ENCODE data around the gene KCNH2.
A peak's percentile ranks its signal among the peaks of the same experiment; 100 is the strongest.
"Not testable (repeated sequence)": the region's sequence is repeated elsewhere in the genome, so short reads cannot be mapped to it uniquely, and the experiment has no call there.

The KCNH2 gene

GRCh38 chr7:151011616-151012015 is 33.5 kb upstream of the KCNH2 start:
- not testable (repeated sequence) for DNase-seq (ENCODE audit: low read depth)

GRCh38 chr7:151011097-151011409 is 32.9 kb upstream of the KCNH2 start:
- DNase-seq (ENCODE audit: low read depth): no peak

DNA sequence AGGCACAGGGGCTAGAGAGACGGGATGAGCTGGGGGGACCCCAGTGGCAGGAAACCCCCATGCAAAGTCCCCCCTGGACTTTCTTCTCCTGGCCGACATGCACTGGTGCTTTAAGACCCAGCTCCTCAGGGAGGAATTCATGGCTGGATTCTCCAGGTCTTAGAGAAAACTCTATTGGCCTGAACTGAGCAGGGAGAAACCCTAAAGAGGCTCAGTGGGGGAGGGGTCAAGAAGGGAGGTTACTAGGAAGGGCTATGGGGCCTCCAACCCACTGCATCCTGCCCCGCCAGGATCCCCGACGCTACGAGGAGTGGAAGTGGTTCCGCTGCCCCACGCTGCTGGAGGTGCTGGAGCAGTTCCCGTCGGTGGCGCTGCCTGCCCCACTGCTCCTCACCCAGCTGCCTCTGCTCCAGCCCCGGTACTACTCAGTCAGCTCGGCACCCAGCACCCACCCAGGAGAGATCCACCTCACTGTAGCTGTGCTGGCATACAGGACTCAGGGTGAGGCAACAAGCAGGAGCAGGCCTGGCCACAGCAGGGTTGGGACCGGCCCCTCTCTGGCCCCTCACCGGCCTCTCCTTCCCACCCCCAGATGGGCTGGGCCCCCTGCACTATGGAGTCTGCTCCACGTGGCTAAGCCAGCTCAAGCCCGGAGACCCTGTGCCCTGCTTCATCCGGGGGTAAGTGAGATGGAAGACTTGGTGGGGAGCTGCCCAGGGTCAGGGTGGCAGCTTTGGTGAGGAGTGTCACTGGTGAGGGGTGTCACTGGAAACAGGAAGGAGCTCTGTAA is 32.4 kb upstream of the KCNH2 start:
- DNase-seq (ENCODE audit: low read depth): peak; percentile 31

DNA sequence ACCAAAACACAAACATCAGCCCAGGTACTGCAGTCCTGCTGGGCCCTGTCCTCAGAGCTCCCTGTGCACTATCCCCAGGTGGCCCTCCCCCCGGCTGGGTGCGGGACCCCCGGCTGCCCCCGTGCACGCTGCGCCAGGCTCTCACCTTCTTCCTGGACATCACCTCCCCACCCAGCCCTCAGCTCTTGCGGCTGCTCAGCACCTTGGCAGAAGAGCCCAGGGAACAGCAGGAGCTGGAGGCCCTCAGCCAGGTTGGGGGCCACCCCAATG is 31.9 kb upstream of the KCNH2 start:
- no peak for DNase-seq (ENCODE audit: low read depth)

DNA sequence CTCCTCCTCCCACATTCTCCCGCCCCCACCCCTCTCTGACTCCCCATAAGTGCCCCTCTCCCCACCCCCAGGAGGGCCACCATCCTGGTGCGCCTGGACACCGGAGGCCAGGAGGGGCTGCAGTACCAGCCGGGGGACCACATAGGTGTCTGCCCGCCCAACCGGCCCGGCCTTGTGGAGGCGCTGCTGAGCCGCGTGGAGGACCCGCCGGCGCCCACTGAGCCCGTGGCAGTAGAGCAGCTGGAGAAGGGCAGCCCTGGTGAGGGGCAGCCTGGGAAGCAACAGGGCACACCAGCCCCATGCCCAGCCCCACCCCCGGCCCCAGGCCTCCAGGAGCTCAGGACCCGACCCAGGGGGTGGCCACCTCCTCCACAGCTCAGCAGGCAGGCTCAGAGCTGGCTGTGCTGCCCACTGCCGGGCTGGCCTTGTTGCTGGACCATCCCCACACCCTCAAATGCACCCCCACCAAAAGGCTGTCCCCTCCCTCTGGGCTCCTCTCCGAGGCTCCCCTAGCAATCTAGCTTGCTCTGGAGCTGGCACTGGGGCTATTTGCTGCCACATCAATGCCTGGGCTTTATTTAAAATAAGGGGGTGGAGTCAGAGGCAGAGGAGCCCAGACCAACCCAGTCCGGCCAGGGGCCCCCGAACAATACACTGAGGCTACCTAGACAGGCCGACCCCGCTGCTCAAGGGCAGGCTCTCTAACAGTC is 31.4 kb upstream of the KCNH2 start:
- DNase-seq (ENCODE audit: low read depth): no peak

DNA sequence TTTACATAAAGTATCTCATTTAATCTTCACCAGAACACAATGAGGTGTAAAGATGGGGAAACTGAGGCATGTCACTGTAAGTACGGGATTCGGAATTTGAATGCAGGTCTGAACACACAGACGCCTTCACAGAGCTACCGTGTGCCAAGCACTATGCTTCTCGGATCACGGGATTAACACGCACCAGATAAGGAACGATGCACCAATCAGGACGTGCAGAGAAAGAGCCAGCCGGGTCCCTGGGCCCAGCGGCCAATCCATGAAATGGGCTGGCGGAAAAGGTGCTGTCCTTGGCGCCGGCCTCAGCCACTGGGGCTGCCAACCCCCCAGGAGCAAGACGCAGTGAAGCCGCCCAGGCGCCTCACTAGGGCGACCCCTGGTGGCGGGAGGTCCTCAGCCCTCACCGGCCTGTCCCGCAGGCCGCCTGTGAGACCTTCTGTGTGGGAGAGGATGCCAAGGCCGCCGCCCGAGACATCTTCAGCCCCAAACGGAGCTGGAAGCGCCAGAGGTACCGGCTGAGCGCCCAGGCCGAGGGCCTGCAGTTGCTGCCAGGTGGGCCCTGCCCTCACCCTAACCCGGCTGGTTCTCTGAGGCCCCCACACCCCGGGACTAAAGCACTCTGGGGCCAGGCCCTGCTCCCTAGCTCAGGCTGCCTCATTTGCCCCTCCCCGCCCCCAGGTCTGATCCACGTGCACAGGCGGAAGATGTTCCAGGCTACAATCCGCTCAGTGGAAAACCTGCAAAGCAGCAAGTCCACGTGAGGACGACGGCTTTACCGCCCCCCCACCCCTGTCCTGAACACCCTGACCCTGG is 30.6 kb upstream of the KCNH2 start:
- peak; percentile 79 for DNase-seq (ENCODE audit: low read depth)

DNA sequence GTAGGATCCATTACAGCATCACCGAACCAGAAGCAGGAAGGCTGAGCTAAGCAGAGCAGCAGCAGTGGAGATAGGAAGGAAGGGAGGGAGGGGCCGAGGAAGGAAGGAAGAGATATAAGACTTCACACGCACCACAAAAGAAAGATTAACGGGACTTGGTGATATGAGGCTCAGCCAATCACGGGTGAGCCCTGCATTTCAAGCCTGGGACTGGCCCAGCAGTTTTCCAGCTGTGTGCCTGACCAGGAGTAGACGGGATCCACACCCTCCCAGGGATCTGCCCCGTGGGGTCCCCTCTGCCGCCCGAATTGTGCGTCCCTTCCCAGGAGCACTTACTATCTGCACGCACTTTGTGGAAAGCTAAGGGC is 30.0 kb upstream of the KCNH2 start:
- no peak for DNase-seq (ENCODE audit: low read depth)

- DNase-seq (ENCODE audit: low read depth): no peak
Measured at GRCh38 chr7:151007469-151007898, 29.4 kb upstream of the KCNH2 start.

GRCh38 chr7:151006590-151007300 is 28.6 kb upstream of the KCNH2 start:
- DNase-seq (ENCODE audit: low read depth): no peak

DNA sequence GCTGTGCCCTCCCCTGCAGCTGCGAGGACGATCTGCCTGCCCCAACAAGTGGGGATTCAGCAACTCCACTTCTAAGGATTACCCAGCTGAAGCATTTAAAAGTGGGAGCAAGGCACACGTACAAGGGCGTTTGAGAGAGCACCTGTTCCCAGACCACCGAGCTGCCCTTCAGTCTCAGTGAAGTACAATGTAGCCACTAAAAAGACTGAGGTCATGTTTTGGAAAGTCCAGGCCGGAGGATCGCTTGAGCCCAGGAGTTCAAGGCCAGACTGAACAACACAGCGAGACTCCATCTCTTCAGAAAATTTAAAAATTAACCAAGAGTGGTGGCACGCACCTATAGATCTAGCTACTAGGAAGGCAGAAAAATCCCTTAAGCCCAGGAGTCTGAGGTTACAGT is 27.4 kb upstream of the KCNH2 start:
- DNase-seq (ENCODE audit: low read depth): no peak

DNA sequence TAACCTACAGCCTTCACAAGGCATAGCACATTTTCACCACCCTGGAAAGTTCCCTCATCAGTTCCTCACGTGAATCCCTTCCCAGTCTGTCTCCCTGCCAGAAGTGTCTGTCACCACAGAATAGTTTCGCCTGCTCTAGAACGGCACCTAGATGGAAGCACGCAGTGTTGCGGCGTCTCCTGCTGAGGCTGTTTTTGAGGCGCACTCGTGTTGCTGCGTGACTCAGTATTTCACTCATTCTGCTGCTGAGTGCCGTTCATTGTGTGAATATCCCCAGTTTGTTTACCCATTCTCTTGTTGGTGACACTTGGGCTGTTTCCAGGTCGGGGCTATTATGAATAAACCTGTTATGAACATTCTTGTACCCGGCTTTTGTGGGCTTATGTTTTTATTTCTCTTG is 25.5 kb upstream of the KCNH2 start:
- no peak for DNase-seq (ENCODE audit: low read depth)

GRCh38 chr7:151001546-151001945 is 23.4 kb upstream of the KCNH2 start:
- no peak for DNase-seq (ENCODE audit: low read depth)

DNA sequence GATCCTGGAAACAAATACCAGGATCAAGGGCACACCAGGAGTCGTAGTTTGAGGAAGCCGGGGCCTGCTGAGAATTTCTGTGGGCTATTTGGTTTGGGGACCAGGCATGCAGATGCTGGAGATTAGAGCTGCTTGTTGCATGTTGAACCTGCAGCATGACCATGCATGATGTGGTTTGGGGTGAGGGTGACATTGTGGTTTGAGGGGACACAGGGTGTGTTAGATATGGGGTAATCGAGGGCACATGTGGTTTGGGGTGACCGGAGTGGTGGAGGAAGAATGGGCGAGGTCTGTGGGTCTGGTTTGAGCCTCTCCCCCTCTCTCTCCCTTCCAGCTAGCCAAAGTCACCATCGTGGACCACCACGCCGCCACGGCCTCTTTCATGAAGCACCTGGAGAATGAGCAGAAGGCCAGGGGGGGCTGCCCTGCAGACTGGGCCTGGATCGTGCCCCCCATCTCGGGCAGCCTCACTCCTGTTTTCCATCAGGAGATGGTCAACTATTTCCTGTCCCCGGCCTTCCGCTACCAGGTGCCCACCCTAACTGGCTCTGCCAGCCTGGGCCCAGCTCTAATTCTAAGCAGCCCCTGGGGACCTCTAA is 22.9 kb upstream of the KCNH2 start:
- DNase-seq (ENCODE audit: low read depth): no peak

- no peak for DNase-seq (ENCODE audit: low read depth)
Measured at GRCh38 chr7:150999497-151000230, 21.5 kb upstream of the KCNH2 start.

DNA sequence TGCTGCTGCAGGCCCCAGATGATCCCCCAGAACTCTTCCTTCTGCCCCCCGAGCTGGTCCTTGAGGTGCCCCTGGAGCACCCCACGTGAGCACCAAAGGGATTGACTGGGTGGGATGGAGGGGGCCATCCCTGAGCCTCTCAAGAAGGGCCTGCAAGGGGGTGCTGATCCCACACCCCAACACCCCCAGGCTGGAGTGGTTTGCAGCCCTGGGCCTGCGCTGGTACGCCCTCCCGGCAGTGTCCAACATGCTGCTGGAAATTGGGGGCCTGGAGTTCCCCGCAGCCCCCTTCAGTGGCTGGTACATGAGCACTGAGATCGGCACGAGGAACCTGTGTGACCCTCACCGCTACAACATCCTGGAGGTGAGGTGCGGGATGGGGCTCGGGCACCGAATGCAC is 20.9 kb upstream of the KCNH2 start:
- DNase-seq (ENCODE audit: low read depth): no peak

- DNase-seq (ENCODE audit: low read depth): no peak
Measured at GRCh38 chr7:150998341-150998740, 20.2 kb upstream of the KCNH2 start.

- DNase-seq (ENCODE audit: low read depth): no peak
Measured at GRCh38 chr7:150997817-150998216, 19.7 kb upstream of the KCNH2 start.

- no peak for DNase-seq (ENCODE audit: low read depth)
Measured at GRCh38 chr7:150997075-150997511, 19.0 kb upstream of the KCNH2 start.

- no peak for DNase-seq (ENCODE audit: low read depth)
Measured at GRCh38 chr7:150996376-150997074, 18.4 kb upstream of the KCNH2 start.

DNA sequence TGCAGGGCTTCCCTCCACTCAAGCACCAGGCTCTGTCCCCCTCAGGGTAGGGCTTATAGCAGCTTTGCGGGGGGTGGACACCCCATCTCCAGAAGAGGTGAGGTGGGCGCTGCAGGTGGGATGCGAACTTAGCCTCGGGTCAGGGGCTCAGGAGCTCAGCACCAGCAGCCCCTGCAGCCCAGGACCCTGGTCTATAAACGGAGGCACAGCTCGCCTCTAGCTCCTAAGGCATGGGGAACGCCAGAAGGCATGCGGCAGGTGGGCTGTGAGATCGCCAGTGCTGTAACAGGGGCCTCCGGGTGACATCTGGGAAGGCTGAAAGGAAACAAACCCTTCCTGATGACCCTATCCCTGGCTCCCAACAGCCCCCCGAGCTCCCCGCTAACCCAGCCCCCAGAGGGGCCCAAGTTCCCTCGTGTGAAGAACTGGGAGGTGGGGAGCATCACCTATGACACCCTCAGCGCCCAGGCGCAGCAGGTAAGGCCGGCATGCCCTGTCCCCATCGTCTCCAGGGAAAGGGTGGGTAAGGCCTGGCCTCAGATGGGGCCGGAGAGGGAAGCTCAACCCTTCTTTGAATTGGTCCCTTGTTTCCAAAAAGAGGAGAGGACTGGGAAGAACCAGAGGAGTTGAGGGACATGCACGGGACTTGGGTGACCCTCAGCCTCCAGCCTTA is 16.9 kb upstream of the KCNH2 start:
- DNase-seq (ENCODE audit: low read depth): no peak

Measured in activated T-cell treated with anti-CD3 and anti-CD28 coated beads for 24 hours (primary cell).